Parathyroid adenoma (tissue), 2 donors: ENCODE data around the gene NPHP1.

Experiments used
- H2AFZ ChIP-seq: fragments of 300-600 bp; sonication (generic); one replicate; pipeline ENCODE4 v1.7.0; 2017; ENCODE audit warnings: antibody characterized with exemption, mild to moderate bottlenecking
- H3K27ac ChIP-seq: fragments of 300-600 bp; sonication (generic); one replicate; pipeline ENCODE4 v1.7.0; 2017
- H3K27me3 ChIP-seq: fragments of 300-600 bp; sonication (generic); one replicate; pipeline ENCODE4 v1.7.0; 2017; ENCODE audit warnings: low read length; ENCODE audit not compliant: control insufficient read depth, insufficient read depth
- H3K36me3 ChIP-seq: fragments of 300-600 bp; sonication (generic); one replicate; pipeline ENCODE4 v1.7.0; 2017; ENCODE audit warnings: low read length; ENCODE audit not compliant: control insufficient read depth, insufficient read depth
- H3K4me1 ChIP-seq: fragments of 300-600 bp; sonication (generic); one replicate; pipeline ENCODE4 v1.7.0; 2017; ENCODE audit warnings: control low read depth
- H3K4me2 ChIP-seq: fragments of 300-600 bp; sonication (generic); one replicate; pipeline ENCODE4 v1.7.0; 2017; ENCODE audit warnings: low read length
- H3K4me3 ChIP-seq: fragments of 300-600 bp; sonication (generic); one replicate; pipeline ENCODE4 v1.7.0; 2017; ENCODE audit warnings: low read depth, low read length
- H3K79me2 ChIP-seq: fragments of 300-600 bp; sonication (generic); one replicate; pipeline ENCODE4 v1.7.0; 2017; ENCODE audit warnings: control low read depth
- H3K9ac ChIP-seq: fragments of 300-600 bp; sonication (generic); one replicate; pipeline ENCODE4 v1.7.0; 2017; ENCODE audit warnings: mild to moderate bottlenecking
- H3K9me3 ChIP-seq: fragments of 300-600 bp; sonication (generic); one replicate; pipeline ENCODE4 v1.7.0; 2017; ENCODE audit warnings: low read length; ENCODE audit not compliant: control insufficient read depth
- CTCF ChIP-seq: fragments of 300-600 bp; sonication (generic); IDR thresholded peaks from one replicate; pipeline ENCODE4 v1.7.0; 2017; ENCODE audit warnings: antibody characterized with exemption, mild to moderate bottlenecking
- donor health status: primary hyperparathyroidism.

NPHP1 gene

GRCh38 chr2:110126086-110126773, 78.6 kb downstream of the NPHP1 start:
- H2AFZ ChIP-seq: no peak overlapping the region
- peaks cover 14% of the 10 kb centered on the region for H3K4me1 ChIP-seq
- H3K4me2 ChIP-seq: no peak overlapping the region
- TF ChIP-seq CTCF: no peak
- H3K27me3 ChIP-seq: no peaks in the 10 kb centered on the region
- no peak overlapping the region for H3K9ac ChIP-seq
- H3K27ac ChIP-seq: no peak overlapping the region
- no peaks in the 10 kb centered on the region for H3K79me2 ChIP-seq
- no peak overlapping the region for H3K4me3 ChIP-seq
- H3K9me3 ChIP-seq: no peaks in the 10 kb centered on the region
- H3K36me3 ChIP-seq: no peaks in the 10 kb centered on the region

- no peak overlapping the region for H3K4me2 ChIP-seq
- H3K9ac ChIP-seq: no peak overlapping the region
- TF ChIP-seq CTCF: no peak
- H2AFZ ChIP-seq: no peak overlapping the region
- H3K36me3 ChIP-seq: no peaks in the 10 kb centered on the region
- H3K27ac ChIP-seq: no peak overlapping the region
- no peaks in the 10 kb centered on the region for H3K9me3 ChIP-seq
- no peaks in the 10 kb centered on the region for H3K79me2 ChIP-seq
- H3K27me3 ChIP-seq: no peaks in the 10 kb centered on the region
- no peak overlapping the region for H3K4me3 ChIP-seq
- peaks cover 14% of the 10 kb centered on the region for H3K4me1 ChIP-seq
Measured at GRCh38 chr2:110124939-110125691, 79.7 kb downstream of the NPHP1 start.

GRCh38 chr2:110124038-110124825, 80.6 kb downstream of the NPHP1 start:
- Histone ChIP-seq H3K4me3 (no peak overlapping the region), H3K36me3 (no peaks in the 10 kb centered on the region), H2AFZ (no peak overlapping the region), H3K27ac (no peak overlapping the region), H3K79me2 (no peaks in the 10 kb centered on the region), H3K9me3 (no peaks in the 10 kb centered on the region), H3K27me3 (no peaks in the 10 kb centered on the region), H3K4me2 (no peak overlapping the region), H3K4me1 (peaks cover 14% of the 10 kb centered on the region), H3K9ac (no peak overlapping the region)
- no peak for TF ChIP-seq CTCF

GRCh38 chr2:110121592-110121991, 83.2 kb downstream of the NPHP1 start:
- no peaks in the 10 kb centered on the region for H3K79me2 ChIP-seq
- H3K36me3 ChIP-seq: no peaks in the 10 kb centered on the region
- peaks cover 2% of the 10 kb centered on the region for H3K4me1 ChIP-seq
- no peak overlapping the region for H2AFZ ChIP-seq
- TF ChIP-seq CTCF: no peak
- H3K9ac ChIP-seq: no peak overlapping the region
- H3K4me3 ChIP-seq: no peak overlapping the region
- peaks cover 3% of the 10 kb centered on the region for H3K27me3 ChIP-seq
- peak overlapping the region; percentile 29 for H3K27ac ChIP-seq
- H3K9me3 ChIP-seq: no peaks in the 10 kb centered on the region
- no peak overlapping the region for H3K4me2 ChIP-seq
